ENCODE measurements around the gene PRKAG2. TPM values are rescaled to one million over a fixed set of nuclear protein-coding genes. Genes with fewer than 3 reads are reported as not detected.
A peak's percentile ranks its signal among the peaks of the same experiment; 100 is the strongest.

The PRKAG2 gene
- total RNA-seq, 1 donor from 2014 or later: 22.6 TPM

- DNase-seq (ENCODE audit: low read depth): no peak
These were observed 55.7 kb downstream of the PRKAG2 start for GRCh38 chr7:151821226-151821625.

GRCh38 chr7:151820491-151821105 lies 56.3 kb downstream of the PRKAG2 start:
- no peak for DNase-seq (ENCODE audit: low read depth)

- no peak for DNase-seq (ENCODE audit: low read depth)
These were observed 57.0 kb downstream of the PRKAG2 start for GRCh38 chr7:151819866-151820265.

GRCh38 chr7:151818674-151819519 lies 58.0 kb downstream of the PRKAG2 start:
- peak; percentile 91 for DNase-seq (ENCODE audit: low read depth)

- no peak for DNase-seq (ENCODE audit: low read depth)
These were observed 58.8 kb downstream of the PRKAG2 start for GRCh38 chr7:151817981-151818673.

- DNase-seq (ENCODE audit: low read depth): no peak
These were observed 59.6 kb downstream of the PRKAG2 start for GRCh38 chr7:151817315-151817690.

GRCh38 chr7:151816562-151817314 lies 60.2 kb downstream of the PRKAG2 start:
- DNase-seq (ENCODE audit: low read depth): no peak

GRCh38 chr7:151815419-151815818 lies 61.5 kb downstream of the PRKAG2 start:
- DNase-seq (ENCODE audit: low read depth): no peak

- no peak for DNase-seq (ENCODE audit: low read depth)
These were observed 62.4 kb downstream of the PRKAG2 start for GRCh38 chr7:151814400-151815009.

- DNase-seq (ENCODE audit: low read depth): no peak
These were observed 62.9 kb downstream of the PRKAG2 start for GRCh38 chr7:151813997-151814396.

GRCh38 chr7:151813445-151813844 lies 63.5 kb downstream of the PRKAG2 start:
- DNase-seq (ENCODE audit: low read depth): no peak

GRCh38 chr7:151812967-151813366 lies 63.9 kb downstream of the PRKAG2 start:
- DNase-seq (ENCODE audit: low read depth): no peak

GRCh38 chr7:151810441-151811232 lies 66.3 kb downstream of the PRKAG2 start:
- DNase-seq (ENCODE audit: low read depth): no peak

GRCh38 chr7:151809864-151810170 lies 67.1 kb downstream of the PRKAG2 start:
- no peak for DNase-seq (ENCODE audit: low read depth)

- no peak for DNase-seq (ENCODE audit: low read depth)
These were observed 67.6 kb downstream of the PRKAG2 start for GRCh38 chr7:151809146-151809863.

GRCh38 chr7:151808400-151809145 lies 68.3 kb downstream of the PRKAG2 start:
- DNase-seq (ENCODE audit: low read depth): peak; percentile 98

- no peak for DNase-seq (ENCODE audit: low read depth)
These were observed 69.1 kb downstream of the PRKAG2 start for GRCh38 chr7:151807846-151808245.

- peak; percentile 37 for DNase-seq (ENCODE audit: low read depth)
These were observed 69.8 kb downstream of the PRKAG2 start for GRCh38 chr7:151806952-151807775.

Data from myocyte (in vitro differentiated cells).